ENCODE data around the gene MICAL1. TPM values are rescaled to one million over a fixed set of nuclear protein-coding genes. Genes with fewer than 3 reads are reported as not detected.

MICAL1 gene
- total RNA-seq, 1 donor from 2014 or later, result 50.6 TPM

- H3K4me3 Mint-ChIP-seq, result no peak overlapping the region
- Histone ChIP-seq H3K36me3 (no peaks in the 10 kb centered on the region), H4K20me1 (ENCODE audit: low read depth) (no peaks in the 10 kb centered on the region), H3K27me3 (no peaks in the 10 kb centered on the region), H3K9ac (no peak overlapping the region), H3K79me2 (ENCODE audit: low read depth) (no peaks in the 10 kb centered on the region), H3K4me2 (no peak overlapping the region), H2AFZ (replicated peaks) (no peak overlapping the region), H3F3A (ENCODE audit: low read depth) (no peaks in the 10 kb centered on the region), H3K4me3 (no peak overlapping the region), H3K27ac (no peak overlapping the region), H3K9me3 (ENCODE audit: low read depth) (no peaks in the 10 kb centered on the region), H3K4me1 (no peaks in the 10 kb centered on the region)
- TF ChIP-seq, protein P1, sequence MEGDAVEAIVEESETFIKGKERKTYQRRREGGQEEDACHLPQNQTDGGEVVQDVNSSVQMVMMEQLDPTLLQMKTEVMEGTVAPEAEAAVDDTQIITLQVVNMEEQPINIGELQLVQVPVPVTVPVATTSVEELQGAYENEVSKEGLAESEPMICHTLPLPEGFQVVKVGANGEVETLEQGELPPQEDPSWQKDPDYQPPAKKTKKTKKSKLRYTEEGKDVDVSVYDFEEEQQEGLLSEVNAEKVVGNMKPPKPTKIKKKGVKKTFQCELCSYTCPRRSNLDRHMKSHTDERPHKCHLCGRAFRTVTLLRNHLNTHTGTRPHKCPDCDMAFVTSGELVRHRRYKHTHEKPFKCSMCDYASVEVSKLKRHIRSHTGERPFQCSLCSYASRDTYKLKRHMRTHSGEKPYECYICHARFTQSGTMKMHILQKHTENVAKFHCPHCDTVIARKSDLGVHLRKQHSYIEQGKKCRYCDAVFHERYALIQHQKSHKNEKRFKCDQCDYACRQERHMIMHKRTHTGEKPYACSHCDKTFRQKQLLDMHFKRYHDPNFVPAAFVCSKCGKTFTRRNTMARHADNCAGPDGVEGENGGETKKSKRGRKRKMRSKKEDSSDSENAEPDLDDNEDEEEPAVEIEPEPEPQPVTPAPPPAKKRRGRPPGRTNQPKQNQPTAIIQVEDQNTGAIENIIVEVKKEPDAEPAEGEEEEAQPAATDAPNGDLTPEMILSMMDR (IDR thresholded peaks at IDR 0.05), result no peak
- TF ChIP-seq EZH2 (IDR thresholded peaks at IDR 0.05) (no peak), EZH2phosphoT487 (IDR thresholded peaks at IDR 0.05) (no peak)
- H3K4me1 Mint-ChIP-seq, result no peaks in the 10 kb centered on the region
- DNase-seq (ENCODE audit: low spot score), result no peak
- H3K36me3 Mint-ChIP-seq, result peaks cover 16% of the 10 kb centered on the region
- H3K27me3 Mint-ChIP-seq (ENCODE audit: insufficient read depth, low read depth), result no peaks in the 10 kb centered on the region
- H3K9me3 Mint-ChIP-seq, result peaks cover under 1% of the 10 kb centered on the region
- H3K27ac Mint-ChIP-seq, result no peak overlapping the region
These were observed 37.9 kb downstream of the MICAL1 start for GRCh38 chr6:109417646-109418045.

GRCh38 chr6:109411034-109411433 lies 44.5 kb downstream of the MICAL1 start:
- Mint-ChIP-seq H3K4me1 (no peaks in the 10 kb centered on the region), H3K36me3 (peaks cover 15% of the 10 kb centered on the region), H3K27me3 (ENCODE audit: insufficient read depth, low read depth) (peaks cover 6% of the 10 kb centered on the region), H3K4me3 (no peak overlapping the region), H3K27ac (no peak overlapping the region), H3K9me3 (peaks cover 5% of the 10 kb centered on the region)
- no peak overlapping the region for H3K4me3 ChIP-seq
- H3K9ac ChIP-seq, result no peak overlapping the region
- no peak for DNase-seq (ENCODE audit: low spot score)
- no peaks in the 10 kb centered on the region for H3K9me3 ChIP-seq (ENCODE audit: low read depth)
- H3F3A ChIP-seq (ENCODE audit: low read depth), result no peaks in the 10 kb centered on the region
- no peaks in the 10 kb centered on the region for H4K20me1 ChIP-seq (ENCODE audit: low read depth)
- no peaks in the 10 kb centered on the region for H3K27me3 ChIP-seq
- no peak overlapping the region for H3K27ac ChIP-seq
- no peaks in the 10 kb centered on the region for H3K36me3 ChIP-seq
- H3K4me2 ChIP-seq, result no peak overlapping the region
- H3K79me2 ChIP-seq (ENCODE audit: low read depth), result no peaks in the 10 kb centered on the region
- TF ChIP-seq EZH2phosphoT487 (IDR thresholded peaks at IDR 0.05), result no peak
- TF ChIP-seq, protein P1 (IDR thresholded peaks at IDR 0.05), result no peak
- no peak for TF ChIP-seq EZH2 (IDR thresholded peaks at IDR 0.05)
- no peak overlapping the region for H2AFZ ChIP-seq (replicated peaks)
- no peaks in the 10 kb centered on the region for H3K4me1 ChIP-seq

- Histone ChIP-seq H3K4me1 (peaks cover 25% of the 10 kb centered on the region), H3K4me2 (no peak overlapping the region), H3K9ac (no peak overlapping the region), H3K9me3 (ENCODE audit: low read depth) (no peaks in the 10 kb centered on the region), H3K27ac (no peak overlapping the region), H3F3A (ENCODE audit: low read depth) (peaks cover 8% of the 10 kb centered on the region), H3K4me3 (no peak overlapping the region), H3K27me3 (no peaks in the 10 kb centered on the region), H2AFZ (replicated peaks) (no peak overlapping the region), H3K79me2 (ENCODE audit: low read depth) (no peaks in the 10 kb centered on the region), H3K36me3 (no peaks in the 10 kb centered on the region), H4K20me1 (ENCODE audit: low read depth) (no peaks in the 10 kb centered on the region)
- Mint-ChIP-seq H3K36me3 (peaks cover 2% of the 10 kb centered on the region), H3K4me3 (no peak overlapping the region), H3K4me1 (no peaks in the 10 kb centered on the region), H3K9me3 (no peaks in the 10 kb centered on the region), H3K27me3 (ENCODE audit: insufficient read depth, low read depth) (peaks cover 2% of the 10 kb centered on the region), H3K27ac (no peak overlapping the region)
- TF ChIP-seq EZH2 (IDR thresholded peaks at IDR 0.05) (no peak), EZH2phosphoT487 (IDR thresholded peaks at IDR 0.05) (no peak)
- TF ChIP-seq, protein P1 (IDR thresholded peaks at IDR 0.05), result no peak
- no peak for DNase-seq (ENCODE audit: low spot score)
These were observed 49.4 kb downstream of the MICAL1 start for GRCh38 chr6:109406196-109406595.

Measured in neural progenitor cell (in vitro differentiated cells).